PC-9 (cell line): Measurements from ENCODE around the gene DMGDH. TPM values are rescaled to one million over a fixed set of nuclear protein-coding genes. Genes with fewer than 3 reads are reported as not detected.

Experiments used
- BruUV-seq: library from RNA; stranded (reverse); fragments of 400-500 nt; replicated peaks from 2 replicates; lab custom pipeline; 2021; lab: Mats Ljungman, UMichigan
- CTCF ChIA-PET: fragments of 300-600 bp; sonication (Branson Sonifier 250); formaldehyde crosslinking; loops from one replicate; lab custom pipeline; 2022; ENCODE audit warnings: antibody characterized with exemption; lab: Charles Lee
- POLR2A ChIA-PET: fragments of 300-600 bp; sonication (Branson Sonifier 250); formaldehyde crosslinking; loops from one replicate; lab custom pipeline; 2022; ENCODE audit warnings: antibody characterized with exemption; ENCODE audit not compliant: unreplicated experiment; lab: Charles Lee
- DNase-seq, 2 experiments: peaks; one replicate each; pipeline versions ENCODE4 v3.0.0 to v3.0.0-alpha.2; 2015 to 2022; ENCODE audit warnings: mixed read lengths in 1 of 2
- H2AFZ ChIP-seq: fragments of 200-600 bp; sonication (generic); 2 replicates; pipeline ENCODE4 v1.8.1; 2017; ENCODE audit warnings: antibody characterized with exemption
- H3F3A ChIP-seq: fragments of 200-600 bp; sonication (generic); 2 replicates; pipeline ENCODE4 v1.8.1; 2017; ENCODE audit warnings: antibody characterized with exemption, mild to moderate bottlenecking, low read depth; ENCODE audit not compliant: insufficient read depth
- H3K27ac ChIP-seq: fragments of 200-600 bp; sonication (generic); 2 replicates; pipeline ENCODE4 v1.6.1; 2016; ENCODE audit warnings: mixed run types
- H3K27me3 ChIP-seq: fragments of 200-600 bp; sonication (generic); 2 replicates; pipeline ENCODE4 v1.6.1; 2016; ENCODE audit warnings: low read depth, mixed run types; ENCODE audit not compliant: insufficient read depth
- H3K36me3 ChIP-seq: fragments of 200-600 bp; sonication (generic); 2 replicates; pipeline ENCODE4 v1.6.1; 2016; ENCODE audit warnings: low read depth, mixed run types
- H3K4me1 ChIP-seq: fragments of 200-600 bp; sonication (generic); replicated peaks from 2 replicates; pipeline ENCODE4 v1.6.1; 2016; ENCODE audit warnings: mixed run types; ENCODE audit not compliant: insufficient read depth
- H3K4me2 ChIP-seq: fragments of 200-600 bp; sonication (generic); 2 replicates; pipeline ENCODE4 v1.6.1; 2017; ENCODE audit warnings: mixed run types
- H3K4me3 ChIP-seq: fragments of 200-600 bp; sonication (generic); 2 replicates; pipeline ENCODE4 v1.6.1; 2016; ENCODE audit warnings: mixed run types
- H3K79me2 ChIP-seq: fragments of 200-600 bp; sonication (generic); 2 replicates; pipeline ENCODE4 v1.6.1; 2017; ENCODE audit warnings: low read depth, mixed run types
- H3K9me2 ChIP-seq: fragments of 200-600 bp; sonication (generic); 2 replicates; pipeline ENCODE4 v1.8.1; 2017; ENCODE audit warnings: mild to moderate bottlenecking; ENCODE audit not compliant: insufficient read depth
- H3K9me3 ChIP-seq: fragments of 200-600 bp; sonication (generic); 2 replicates; pipeline ENCODE4 v1.8.1; 2016; ENCODE audit warnings: low read depth; ENCODE audit not compliant: insufficient read depth
- H4K20me1 ChIP-seq: fragments of 200-600 bp; sonication (generic); 2 replicates; pipeline ENCODE4 v1.8.1; 2017; ENCODE audit not compliant: insufficient read depth
- CTCF ChIP-seq: fragments of 200-600 bp; sonication (generic); conservative IDR thresholded peaks from 2 replicates; pipeline ENCODE4 v1.6.1; 2017; ENCODE audit warnings: mixed run types, antibody characterized with exemption, mild to moderate bottlenecking, moderate library complexity
- EZH2 ChIP-seq: fragments of 200-600 bp; sonication (generic); IDR thresholded peaks from 2 replicates; pipeline ENCODE4 v1.8.0; 2017; ENCODE audit warnings: antibody characterized with exemption, low read depth
- intact Hi-C: fragments of 100-400 bp; cut with micrococcal nuclease; formaldehyde crosslinking; loops from one replicate; pipeline ENCODE4 v1.10.0; 2022; ENCODE audit not compliant: unreplicated experiment
- total RNA-seq: library from RNA; stranded (reverse); gene quantifications from 2 replicates; pipeline ENCODE4 v1.2.3, GENCODE V29; 2021

The DMGDH gene
- total RNA-seq, 1 experiment from 2014 or later, result 8.1 TPM

DNA sequence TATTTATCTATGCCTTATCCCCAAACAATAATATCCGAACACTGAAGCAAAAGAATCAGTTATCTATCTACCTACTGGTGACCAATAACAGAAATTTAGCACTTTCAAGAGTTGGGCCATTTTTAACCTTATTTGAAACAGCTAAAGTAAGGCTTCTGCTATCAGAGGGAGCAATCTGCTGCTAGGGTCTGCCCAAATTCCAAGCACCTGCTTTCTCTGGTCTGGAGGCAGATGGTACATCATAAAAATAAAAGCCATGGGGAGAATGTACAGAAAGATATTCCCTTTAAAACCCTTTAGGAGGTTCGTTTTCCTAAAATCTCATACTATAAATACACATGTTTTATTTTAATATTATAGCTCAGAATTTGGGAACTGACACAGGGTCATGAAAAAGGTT lies 46.7 kb downstream of the DMGDH start:
- intact Hi-C loops, result loop anchor here (10.0 kb wide), 2 partner anchors 222 to 1652 kb away; no protein-coding TSS in a partner anchor
- no peak for TF ChIP-seq EZH2
- no peak for TF ChIP-seq CTCF
- H3K9me2 ChIP-seq, result no peaks in the 10 kb centered on the region
- no peaks in the 10 kb centered on the region for H3F3A ChIP-seq
- no peaks in the 10 kb centered on the region for H3K27me3 ChIP-seq
- H3K4me3 ChIP-seq, result no peak overlapping the region
- ChIA-PET CTCF (interaction anchor here (0.7 to 4.2 kb wide), 2 partner anchors 110 to 391 kb away, joined by 3 to 97 read pairs; no protein-coding TSS in a partner anchor), POLR2A (no interaction called here)
- BruUV-seq, result no TSS peak
- H3K4me2 ChIP-seq, result no peak overlapping the region
- no peaks in the 10 kb centered on the region for H3K36me3 ChIP-seq
- H3K79me2 ChIP-seq, result no peaks in the 10 kb centered on the region
- H2AFZ ChIP-seq, result no peak overlapping the region
- H3K27ac ChIP-seq, result no peak overlapping the region
- no peaks in the 10 kb centered on the region for H4K20me1 ChIP-seq
- H3K4me1 ChIP-seq, result no peaks in the 10 kb centered on the region
- no peak for DNase-seq
- H3K9me3 ChIP-seq, result no peaks in the 10 kb centered on the region

- DNase-seq, result no peak
- Histone ChIP-seq H3F3A (no peaks in the 10 kb centered on the region), H3K27me3 (no peaks in the 10 kb centered on the region), H3K27ac (no peak overlapping the region), H3K4me1 (no peaks in the 10 kb centered on the region), H3K9me2 (no peaks in the 10 kb centered on the region), H4K20me1 (no peaks in the 10 kb centered on the region), H3K9me3 (no peaks in the 10 kb centered on the region), H3K4me3 (no peak overlapping the region), H3K79me2 (no peaks in the 10 kb centered on the region), H3K4me2 (no peak overlapping the region), H3K36me3 (no peaks in the 10 kb centered on the region), H2AFZ (no peak overlapping the region)
- intact Hi-C loops, result loop anchor here (1.0 to 10.0 kb wide), 3 partner anchors 223 to 1653 kb away; no protein-coding TSS in a partner anchor
- CTCF ChIA-PET, result interaction anchor here (0.6 to 4.2 kb wide), 3 partner anchors 38 to 125 kb away, joined by 3 to 97 read pairs (median 3); no protein-coding TSS in a partner anchor
- POLR2A ChIA-PET, result no interaction called here
- BruUV-seq, result no TSS peak
- TF ChIP-seq EZH2 (no peak), CTCF (no peak)
Observed at GRCh38 chr5:79021753-79022152, 47.7 kb downstream of the DMGDH start.

DNA sequence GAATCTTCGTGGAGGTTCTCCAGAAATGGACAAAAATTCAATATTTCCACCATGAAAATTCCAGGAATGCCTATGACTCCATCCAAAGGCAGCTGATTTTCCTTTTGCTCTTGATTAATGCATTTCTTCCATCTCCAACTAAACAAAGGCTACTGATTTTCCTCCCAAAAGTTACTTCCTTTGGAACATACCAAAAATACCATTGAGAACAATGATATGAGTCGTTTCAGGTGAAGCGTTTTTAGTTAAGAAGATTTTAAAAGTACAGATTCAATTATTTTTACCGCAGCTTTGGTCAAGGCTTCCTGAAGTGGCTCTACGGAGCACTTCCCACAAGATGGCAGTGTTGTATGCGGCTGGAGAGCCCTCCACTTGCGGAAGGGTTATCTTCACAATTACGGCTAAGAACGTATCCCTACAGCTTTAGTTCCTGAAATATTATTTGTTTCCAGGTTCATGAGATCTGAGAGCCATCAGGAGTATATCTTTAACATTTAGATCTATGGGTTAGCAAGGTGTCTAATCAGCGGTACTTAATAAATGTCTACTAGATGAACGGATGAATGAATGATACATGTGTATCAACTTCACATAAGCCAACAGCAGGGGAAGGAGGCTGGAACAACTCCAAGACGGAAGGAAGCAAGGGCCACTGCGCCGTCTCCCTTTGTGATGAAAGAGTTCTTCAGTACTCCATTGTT lies 48.5 kb downstream of the DMGDH start:
- Histone ChIP-seq H4K20me1 (no peaks in the 10 kb centered on the region), H3K4me2 (peak overlapping the region; percentile 32; the same call in 1 of the 2 replicates), H3K9me2 (no peaks in the 10 kb centered on the region), H3K4me3 (no peak overlapping the region), H3K27me3 (no peaks in the 10 kb centered on the region), H3K79me2 (no peaks in the 10 kb centered on the region), H3F3A (no peaks in the 10 kb centered on the region), H3K36me3 (no peaks in the 10 kb centered on the region), H3K9me3 (no peaks in the 10 kb centered on the region), H3K4me1 (no peaks in the 10 kb centered on the region), H3K27ac (no peak overlapping the region), H2AFZ (no peak overlapping the region)
- TF ChIP-seq CTCF (peak; percentile 74), EZH2 (no peak)
- CTCF ChIA-PET, result interaction anchor here (0.7 to 1.7 kb wide), 3 partner anchors 112 to 168 kb away, joined by 3 to 9 read pairs (median 3); no protein-coding TSS in a partner anchor
- POLR2A ChIA-PET, result interaction anchor here (0.6 kb wide), 2 partner anchors 1336 to 1446 kb away, joined by 4 to 5 read pairs; no protein-coding TSS in a partner anchor
- peak in 1 of 2 experiments; percentile 38 for DNase-seq
- no TSS peak for BruUV-seq
- intact Hi-C loops, result loop anchor here (1.0 to 10.0 kb wide), 3 partner anchors 224 to 1654 kb away; no protein-coding TSS in a partner anchor
